Endothelial cell of umbilical vein (primary cell): ENCODE measurements around the gene SSPN. TPM values are rescaled to one million over a fixed set of nuclear protein-coding genes. Genes with fewer than 3 reads are reported as not detected.

Source experiments
- BruUV-seq: library from RNA; stranded (reverse); fragments of 400-500 nt; replicated peaks from 2 replicates; lab custom pipeline; 2021; lab: Mats Ljungman, UMichigan
- CTCF ChIA-PET: fragments of 300-600, 350-600 bp; sonication (Branson Sonifier 250); formaldehyde crosslinking; loops from one replicate; lab custom pipeline; 2021; ENCODE audit warnings: antibody characterized with exemption, inconsistent platforms; lab: Charles Lee
- POLR2A ChIA-PET: fragments of 300-600, 350-600 bp; sonication (Branson Sonifier 250); formaldehyde crosslinking; loops from one replicate; lab custom pipeline; 2021; ENCODE audit warnings: antibody characterized with exemption, inconsistent platforms; lab: Charles Lee
- DNase-seq: peaks from one replicate; pipeline ENCODE4 v3.0.0-alpha.2; 2011; ENCODE audit warnings: low read depth, low spot score
- FAIRE-seq: peaks from 2 replicates; lab custom pipeline; 2011; peaks lifted over from hg19 to GRCh38; lab: Jason Lieb, UNC
- H2AFZ ChIP-seq: 2 replicates; pipeline ENCODE4 v1.6.0; 2012; ENCODE audit warnings: low read depth, low read length, control low read depth, inconsistent platforms
- H3K27ac ChIP-seq: 2 replicates; pipeline ENCODE4 v1.5.1; 2011; ENCODE audit warnings: low read depth, mild to moderate bottlenecking, control low read depth, low read length, moderate library complexity; ENCODE audit not compliant: insufficient read depth
- H3K27me3 ChIP-seq, 2 experiments: 2 replicates each; pipeline versions ENCODE4 v1.6.0 to v1.6.1; 2011; ENCODE audit warnings: low read length in 2 of 2, mixed read lengths in 1 of 2; ENCODE audit not compliant: control insufficient read depth in 2 of 2, insufficient read depth in 2 of 2
- H3K36me3 ChIP-seq, 2 experiments: 2 replicates in 1 of 2; 3 replicates in 1 of 2; pipeline ENCODE4 v1.5.1; 2011; ENCODE audit warnings: low read length in 2 of 2, mild to moderate bottlenecking in 1 of 2, moderate library complexity in 1 of 2; ENCODE audit not compliant: control insufficient read depth in 2 of 2, insufficient read depth in 2 of 2; ENCODE audit errors: extremely low read depth in 1 of 2
- H3K4me1 ChIP-seq: 3 replicates; pipeline ENCODE4 v1.5.1; 2011; ENCODE audit warnings: mild to moderate bottlenecking, low read length; ENCODE audit not compliant: control insufficient read depth, insufficient read depth; ENCODE audit errors: extremely low read depth
- H3K4me2 ChIP-seq: 2 replicates; pipeline ENCODE4 v1.6.1; 2011; ENCODE audit warnings: low read length, control low read depth, mixed read lengths; ENCODE audit not compliant: insufficient read depth
- H3K4me3 ChIP-seq, 3 experiments: fragments of 200-600 bp in 1 of 3; sonication (generic), shearing (Covaris generic) in 1 of 3; replicated peaks in 1 of 3; 2 replicates each; pipeline ENCODE4 v1.5.1; 2011 to 2016; ENCODE audit warnings: control low read depth in 3 of 3, low read length in 3 of 3, mild to moderate bottlenecking in 2 of 3, inconsistent platforms in 1 of 3, low read depth in 1 of 3, moderate library complexity in 1 of 3; ENCODE audit not compliant: insufficient read depth in 1 of 3
- H3K79me2 ChIP-seq: 2 replicates; pipeline ENCODE4 v1.6.0; 2012; ENCODE audit warnings: low read length, inconsistent platforms; ENCODE audit not compliant: control insufficient read depth, insufficient read depth
- H3K9ac ChIP-seq: replicated peaks from 2 replicates; pipeline ENCODE3; 2011; ENCODE audit warnings: low read length, control low read depth; ENCODE audit not compliant: insufficient read depth; ENCODE audit errors: extremely low read depth
- H3K9me1 ChIP-seq: replicated peaks from 3 replicates; pipeline ENCODE4 v1.6.0; 2011; ENCODE audit warnings: mild to moderate bottlenecking, low read length; ENCODE audit not compliant: control insufficient read depth, insufficient read depth; ENCODE audit errors: extremely low read depth
- H3K9me3 ChIP-seq: replicated peaks from 2 replicates; pipeline ENCODE4 v1.5.1; 2012; ENCODE audit warnings: low read length, inconsistent platforms; ENCODE audit not compliant: control insufficient read depth, insufficient read depth
- H4K20me1 ChIP-seq: replicated peaks from 2 replicates; pipeline ENCODE3; 2011; ENCODE audit warnings: mild to moderate bottlenecking, low read length; ENCODE audit not compliant: control insufficient read depth, insufficient read depth; ENCODE audit errors: extremely low read depth
- CTCF ChIP-seq, 2 donors: IDR thresholded peaks; 1 replicate in 1 of 2; 2 replicates in 1 of 2; pipeline ENCODE4 v1.5.1; 2011; ENCODE audit warnings: low read length in 2 of 2, mild to moderate bottlenecking in 2 of 2, moderate library complexity in 2 of 2, control low read depth in 1 of 2, inconsistent platforms in 1 of 2, low read depth in 1 of 2; ENCODE audit not compliant: insufficient read depth in 1 of 2; ENCODE audit errors: extremely low read depth in 1 of 2
- EZH2 ChIP-seq: IDR thresholded peaks from 2 replicates; pipeline ENCODE4 v1.6.1; 2012; ENCODE audit warnings: borderline replicate concordance, low read depth, mild to moderate bottlenecking, moderate library complexity, low read length, inconsistent platforms; ENCODE audit not compliant: severe bottlenecking
- FOS ChIP-seq: IDR thresholded peaks from 2 replicates; pipeline ENCODE4 v1.6.1; 2011; ENCODE audit warnings: mild to moderate bottlenecking, low read length, moderate library complexity, borderline replicate concordance; ENCODE audit not compliant: insufficient read depth
- GATA2 ChIP-seq: IDR thresholded peaks from 2 replicates; pipeline ENCODE4 v1.7.0; 2011; ENCODE audit warnings: low read depth, mild to moderate bottlenecking, moderate library complexity, mixed read lengths, low read length; ENCODE audit not compliant: insufficient read length, insufficient read depth
- JUN ChIP-seq: IDR thresholded peaks from 2 replicates; pipeline ENCODE4 v1.6.1; 2011; ENCODE audit warnings: borderline replicate concordance, low read depth; ENCODE audit not compliant: insufficient read length, insufficient read depth
- MAX ChIP-seq: IDR thresholded peaks from 2 replicates; pipeline ENCODE4 v1.6.1; 2011; ENCODE audit not compliant: insufficient read depth, insufficient read length
- MYC ChIP-seq: IDR thresholded peaks from one replicate; pipeline ENCODE4 v1.6.1; 2011; ENCODE audit warnings: mild to moderate bottlenecking, low read depth, low read length
- POLR2A ChIP-seq: IDR thresholded peaks from 2 replicates; pipeline ENCODE4 v1.6.1; 2012; ENCODE audit warnings: low read depth, mild to moderate bottlenecking, control low read depth, low read length
- POLR2AphosphoS5 ChIP-seq: IDR thresholded peaks from 2 replicates; pipeline ENCODE4 v1.6.1; 2012; ENCODE audit warnings: low read depth, mild to moderate bottlenecking, control low read depth, low read length, moderate library complexity; ENCODE audit not compliant: insufficient read depth
- dilution Hi-C: fragments of 300-500 bp; cut with MboI; formaldehyde crosslinking; loops from one replicate; pipeline ENCODE4 v1.15.0; 2019; ENCODE audit warnings: low sequenced_read_pairs; ENCODE audit not compliant: extremely low pct_ligation_motif_present
- intact Hi-C: fragments of 100-400 bp; cut with micrococcal nuclease; formaldehyde crosslinking; loops from one replicate; pipeline ENCODE4 v1.10.0; 2022
- polyA plus RNA-seq, 4 experiments: library from polyadenylated mRNA; depleted of rRNA in 3 of 4; stranded (reverse) in 3 of 4; unstranded in 1 of 4; fragments of >200 nt; gene quantifications; 2 replicates each; pipeline versions ENCODE4 v1.2.1 to v1.2.3, GENCODE V29; 2011 to 2012; ENCODE audit warnings: missing spikeins in 1 of 4
- total RNA-seq: library from RNA; stranded (reverse); gene quantifications from 2 replicates; pipeline ENCODE4 v1.2.3, GENCODE V29; 2021

The SSPN gene
- total and polyA plus RNA-seq, 2 donors (not counting 3 experiments of a cell fraction or from before 2014, with no cell fraction given) = 1.3 to 2.1 TPM

- dilution Hi-C loops (no loop called here), intact Hi-C loops (loop anchor here (5.0 kb wide), 1 partner anchor 76 kb away; no protein-coding TSS in a partner anchor)
- Histone ChIP-seq H4K20me1 (no peaks in the 10 kb centered on the region), H3K36me3 (no peaks in the 10 kb centered on the region), H2AFZ (no peak overlapping the region), H3K4me2 (no peak overlapping the region), H3K27me3 (peaks cover 0 to 2% of the 10 kb centered on the region in 2 experiments), H3K4me3 (no peak overlapping the region), H3K9me3 (no peaks in the 10 kb centered on the region), H3K4me1 (peaks cover 4% of the 10 kb centered on the region), H3K9ac (no peak overlapping the region), H3K27ac (no peak overlapping the region), H3K79me2 (no peaks in the 10 kb centered on the region), H3K9me1 (no peaks in the 10 kb centered on the region)
- ChIA-PET CTCF (interaction anchor here (0.9 kb wide), 1 partner anchor 15 kb away, joined by 3 read pairs; no protein-coding TSS in a partner anchor), POLR2A (interaction anchor here (0.6 kb wide), 1 partner anchor 228 kb away, joined by 5 read pairs; no protein-coding TSS in a partner anchor)
- no peak for FAIRE-seq
- TF ChIP-seq MAX = no peak
- no peak for TF ChIP-seq POLR2AphosphoS5
- no peak for TF ChIP-seq GATA2
- TF ChIP-seq EZH2 = no peak
- no peak for TF ChIP-seq MYC
- no peak for TF ChIP-seq CTCF (IDR thresholded peaks at IDR 0.05; ENCODE audit: extremely low read depth in 1 of 2, insufficient read depth in 1 of 2, low read depth in 1 of 2, low read length in 2 of 2)
- TF ChIP-seq JUN = no peak
- no peak for TF ChIP-seq FOS
- no peak for TF ChIP-seq POLR2A
- BruUV-seq = no TSS peak
- DNase-seq = no peak
Observed at GRCh38 chr12:26197832-26198231, 2.5 kb downstream of the SSPN start.
